Spleen (tissue), 11 donors: ENCODE results near the gene CTNNB1. TPM values are rescaled to one million over a fixed set of nuclear protein-coding genes. Genes with fewer than 3 reads are reported as not detected.
"Not testable (repeated sequence)": the region's sequence is repeated elsewhere in the genome, so short reads cannot be mapped to it uniquely, and the experiment has no call there.

Experiments used
- DNase-seq: peaks from one replicate; pipeline ENCODE4 v3.0.0-alpha.2; 2020
- H3K27ac ChIP-seq, 8 donors: fragments of 200-600 bp; sonication (generic) in 7 of 8; 1 replicate in 4 of 8; 2 replicates in 4 of 8; pipeline versions ENCODE4 v1.5.0 to v1.8.0; 2016 to 2021; ENCODE audit warnings: inconsistent platforms in 4 of 8, mild to moderate bottlenecking in 4 of 8, moderate library complexity in 1 of 8
- H3K27me3 ChIP-seq, 7 donors: fragments of 200-600 bp; sonication (generic) in 6 of 7; replicated peaks in 1 of 7; 1 replicate in 4 of 7; 2 replicates in 3 of 7; pipeline versions ENCODE4 v1.5.0 to v1.8.0; 2016 to 2021; ENCODE audit warnings: inconsistent platforms in 3 of 7, mild to moderate bottlenecking in 1 of 7
- H3K36me3 ChIP-seq, 6 donors: fragments of 200-600 bp; sonication (generic) in 5 of 6; 1 replicate in 4 of 6; 2 replicates in 2 of 6; pipeline versions ENCODE4 v1.5.0 to v1.8.0; 2016 to 2021; ENCODE audit warnings: inconsistent platforms in 2 of 6
- H3K4me1 ChIP-seq, 6 donors: fragments of 200-600 bp; sonication (generic) in 5 of 6; 1 replicate in 3 of 6; 2 replicates in 3 of 6; pipeline versions ENCODE4 v1.5.0 to v1.8.0; 2016 to 2021; ENCODE audit warnings: inconsistent platforms in 3 of 6
- H3K4me3 ChIP-seq, 8 donors: fragments of 200-600 bp; sonication (generic) in 7 of 8; 1 replicate in 4 of 8; 2 replicates in 4 of 8; pipeline versions ENCODE4 v1.5.0 to v1.8.0; 2016 to 2021; ENCODE audit warnings: inconsistent platforms in 4 of 8, mild to moderate bottlenecking in 4 of 8, moderate library complexity in 2 of 8
- H3K9me3 ChIP-seq, 8 donors: fragments of 200-600 bp; sonication (generic) in 7 of 8; 1 replicate in 4 of 8; 2 replicates in 4 of 8; pipeline versions ENCODE4 v1.5.0 to v1.8.0; 2016 to 2021; ENCODE audit warnings: inconsistent platforms in 4 of 8
- POLR2A ChIP-seq, 3 donors: fragments of 450-650 bp; IDR thresholded peaks; one replicate each; pipeline ENCODE4 v1.5.1; 2017; ENCODE audit warnings: antibody characterized with exemption in 3 of 3, mild to moderate bottlenecking in 1 of 3
- POLR2AphosphoS5 ChIP-seq, 3 donors: sonication (generic); formaldehyde crosslinking; IDR thresholded peaks; one replicate each; pipeline ENCODE4 v1.5.1; 2017; ENCODE audit warnings: antibody characterized with exemption in 3 of 3
- WGBS, 5 donors: extraction: QIAGEN DNeasy Blood & Tissue Kit in 3 of 5; methylation state at CpG; one replicate each; pipeline versions ENCODE4 v1.1.5 to v1.1.7; 2013 to 2018; 5-methylcytosine and 5-hydroxymethylcytosine counted together
- intact Hi-C: fragments of 100-400 bp; cut with DNase I; formaldehyde crosslinking; loops from one replicate; pipeline ENCODE4 v1.15.0; 2023; ENCODE audit warnings: low total_unique reads
- polyA plus RNA-seq, 3 donors: library from polyadenylated mRNA; stranded (reverse); fragments of 200-250 nt; gene quantifications; one replicate each; pipeline ENCODE4 v1.2.1, GENCODE V29; 2013
- total RNA-seq, 7 donors: library from RNA; depleted of rRNA in 3 of 7; stranded (reverse); fragments of >200 nt in 3 of 7; fragmentation: NEBNext Ultra II Directional in 4 of 7; extraction: Animal tissue kit (Norgen Biotek cat#: 25700) in 4 of 7; gene quantifications; one replicate each; pipeline versions ENCODE4 v1.1.0 to v1.2.1, GENCODE V29; 2016 to 2021
- TF ChIP-seq, protein P1 (sequence below), 11 experiments: fragments of 200-600 bp in 7 of 11; fragments of 450-650 bp in 4 of 11; sonication (generic) in 4 of 11; IDR thresholded peaks in 8 of 11; conservative IDR thresholded peaks in 3 of 11; 1 replicate in 7 of 11; 2 replicates in 4 of 11; pipeline versions ENCODE4 v1.4.0 to v1.8.0; 2016 to 2021; ENCODE audit warnings: antibody characterized with exemption in 11 of 11, inconsistent platforms in 4 of 11, mild to moderate bottlenecking in 1 of 11
- donor health status: healthy with polysubstance abuse.
- donor health status: DM: no; HTN: no; CAD: no; lungs with moderate emphysema.
- donor health status: DM: no; HTN: no; CAD: no.
- donor health status: Bipolar disorder and iron deficiency.
- donor health status: healthy.
- donor health status: DM: no; HTN: no; CAD: no.
- donor health status: DM: yes; HTN: yes; CAD: no.

The CTNNB1 gene
- total and polyA plus RNA-seq, 10 donors: 48.6 to 347 (median 257) TPM

DNA sequence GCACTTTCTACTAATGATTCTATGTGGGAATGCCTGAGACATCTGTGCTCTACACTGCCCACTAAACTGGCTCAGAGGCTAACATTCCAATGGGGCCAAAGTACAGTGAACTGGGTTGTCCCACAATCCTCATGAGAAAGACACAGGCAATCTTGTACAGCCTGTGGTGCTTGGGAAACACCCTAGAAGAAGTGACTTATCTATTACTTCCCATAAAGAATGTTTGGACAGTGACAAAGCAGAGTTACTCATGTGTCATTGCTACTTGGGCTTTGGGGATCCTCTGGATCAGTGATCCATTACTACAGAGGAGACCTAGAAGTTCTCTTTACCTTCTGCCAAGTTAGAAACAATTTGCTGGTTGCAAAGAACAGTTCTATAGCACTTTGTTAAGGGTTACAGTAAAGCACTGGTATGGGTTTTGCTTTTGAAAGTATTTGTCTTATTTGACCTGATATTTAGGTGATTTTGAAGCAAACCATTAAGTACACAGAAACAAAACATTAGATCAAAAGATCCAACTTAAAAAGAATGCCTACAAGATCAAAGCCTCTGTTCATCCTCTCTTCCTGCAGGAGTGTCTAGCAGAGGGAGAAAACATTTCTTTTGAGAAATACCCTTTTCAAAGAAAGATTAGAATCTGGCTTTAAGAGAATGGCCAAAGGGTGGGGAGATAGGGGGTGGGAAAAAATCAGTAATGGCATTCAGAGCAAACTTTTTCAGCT, 75.8 kb downstream of the CTNNB1 start:
- no peak overlapping the region for H3K27ac ChIP-seq
- H3K27me3 ChIP-seq: no peaks in the 10 kb centered on the region
- intact Hi-C loops: no loop called here
- peaks cover 0 to 33% (median 16%) of the 10 kb centered on the region in 8 donors for H3K9me3 ChIP-seq
- DNase-seq: no peak
- no peak overlapping the region for H3K4me3 ChIP-seq
- TF ChIP-seq, protein P1, sequence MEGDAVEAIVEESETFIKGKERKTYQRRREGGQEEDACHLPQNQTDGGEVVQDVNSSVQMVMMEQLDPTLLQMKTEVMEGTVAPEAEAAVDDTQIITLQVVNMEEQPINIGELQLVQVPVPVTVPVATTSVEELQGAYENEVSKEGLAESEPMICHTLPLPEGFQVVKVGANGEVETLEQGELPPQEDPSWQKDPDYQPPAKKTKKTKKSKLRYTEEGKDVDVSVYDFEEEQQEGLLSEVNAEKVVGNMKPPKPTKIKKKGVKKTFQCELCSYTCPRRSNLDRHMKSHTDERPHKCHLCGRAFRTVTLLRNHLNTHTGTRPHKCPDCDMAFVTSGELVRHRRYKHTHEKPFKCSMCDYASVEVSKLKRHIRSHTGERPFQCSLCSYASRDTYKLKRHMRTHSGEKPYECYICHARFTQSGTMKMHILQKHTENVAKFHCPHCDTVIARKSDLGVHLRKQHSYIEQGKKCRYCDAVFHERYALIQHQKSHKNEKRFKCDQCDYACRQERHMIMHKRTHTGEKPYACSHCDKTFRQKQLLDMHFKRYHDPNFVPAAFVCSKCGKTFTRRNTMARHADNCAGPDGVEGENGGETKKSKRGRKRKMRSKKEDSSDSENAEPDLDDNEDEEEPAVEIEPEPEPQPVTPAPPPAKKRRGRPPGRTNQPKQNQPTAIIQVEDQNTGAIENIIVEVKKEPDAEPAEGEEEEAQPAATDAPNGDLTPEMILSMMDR (IDR thresholded peaks at IDR 0.05 in 8 of 11, conservative IDR thresholded peaks at IDR 0.05 in 3 of 11): no peak
- TF ChIP-seq POLR2AphosphoS5 (IDR thresholded peaks at IDR 0.05) (no peak), POLR2A (IDR thresholded peaks at IDR 0.05) (no peak)
- no peaks in the 10 kb centered on the region for H3K36me3 ChIP-seq
- no peaks in the 10 kb centered on the region for H3K4me1 ChIP-seq

GRCh38 chr3:41276191-41276590, 76.9 kb downstream of the CTNNB1 start:
- Histone ChIP-seq H3K4me1 (no peaks in the 10 kb centered on the region), H3K36me3 (no peaks in the 10 kb centered on the region), H3K4me3 (no peak overlapping the region), H3K27me3 (no peaks in the 10 kb centered on the region), H3K27ac (no peak overlapping the region), H3K9me3 (peaks cover 0 to 30% (median 16%) of the 10 kb centered on the region in 8 donors)
- no peak for TF ChIP-seq POLR2AphosphoS5 (IDR thresholded peaks at IDR 0.05)
- TF ChIP-seq, protein P1 (IDR thresholded peaks at IDR 0.05 in 8 of 11, conservative IDR thresholded peaks at IDR 0.05 in 3 of 11): no peak
- TF ChIP-seq POLR2A (IDR thresholded peaks at IDR 0.05): no peak
- intact Hi-C loops: no loop called here
- DNase-seq: no peak
- 84 to 94% (median 89%) methylated on average over 4 of the region's 4 CpGs for WGBS, 5 donors

DNA sequence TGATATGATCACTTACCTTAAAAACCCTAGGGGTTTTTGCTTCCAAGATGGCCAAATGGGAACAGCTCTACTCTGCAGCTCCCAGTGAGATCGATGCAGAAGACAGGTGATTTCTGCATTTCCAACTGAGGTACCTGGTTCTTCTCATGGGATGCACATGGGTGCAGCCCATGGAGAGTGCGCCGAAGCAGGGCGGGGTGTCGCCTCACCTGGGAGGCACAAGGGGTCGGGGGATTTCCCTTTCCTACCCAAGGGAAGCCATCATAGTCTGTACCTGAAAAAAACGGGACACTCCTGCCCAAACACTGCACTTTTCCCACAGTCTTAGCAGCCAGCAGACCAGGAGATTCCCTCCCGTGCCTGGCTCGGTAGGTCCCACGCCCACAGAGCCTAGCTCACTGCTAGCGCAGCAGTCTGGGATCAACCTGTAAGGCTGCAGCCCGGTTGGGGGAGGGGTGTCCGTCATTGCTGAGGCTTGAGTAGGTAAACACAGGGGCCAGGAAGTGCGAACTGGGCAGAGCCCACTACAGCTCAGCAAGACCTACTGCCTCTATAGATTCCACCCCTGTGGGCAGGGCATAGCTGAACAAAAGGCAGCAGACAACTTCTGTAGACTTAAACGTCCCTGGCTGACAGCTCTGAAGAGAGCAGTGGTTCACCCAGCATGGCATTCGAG, 78.6 kb downstream of the CTNNB1 start:
- peaks cover 0 to 17% (median 6%) of the 10 kb centered on the region in 8 donors for H3K9me3 ChIP-seq
- no peaks in the 10 kb centered on the region for H3K27me3 ChIP-seq
- H3K36me3 ChIP-seq: no peaks in the 10 kb centered on the region
- WGBS, 5 donors: 83 to 91% (median 85%) methylated on average over 9 to 16 of the region's 16 CpGs
- DNase-seq: no peak
- no peaks in the 10 kb centered on the region for H3K4me1 ChIP-seq
- no peak overlapping the region for H3K27ac ChIP-seq
- intact Hi-C loops: no loop called here
- TF ChIP-seq, protein P1 (IDR thresholded peaks at IDR 0.05 in 8 of 11, conservative IDR thresholded peaks at IDR 0.05 in 3 of 11): no peak
- TF ChIP-seq POLR2A (IDR thresholded peaks at IDR 0.05) (no peak), POLR2AphosphoS5 (IDR thresholded peaks at IDR 0.05) (no peak)
- no peak overlapping the region for H3K4me3 ChIP-seq

- DNase-seq, H3K4me3 ChIP-seq, H3K27me3 ChIP-seq, intact Hi-C loops, H3K27ac ChIP-seq, H3K36me3 ChIP-seq, H3K4me1 ChIP-seq: not testable (repeated sequence)
- H3K9me3 ChIP-seq: peaks cover 0 to 11% (median 0%) of the 10 kb centered on the region in 8 donors
- WGBS, 5 donors: 81 to 94% (median 88%) methylated on average over 3 of the region's 3 CpGs
These were observed 85.6 kb downstream of the CTNNB1 start for GRCh38 chr3:41284934-41285333.
